GM21576 (cell line): Measurements from ENCODE around the gene PITPNB.

Experiments
- ATAC-seq: cut with Tn5 transposase; IDR thresholded peaks from one replicate; pipeline ENCODE4 v1.9.1; 2021; ENCODE audit warnings: mild to moderate bottlenecking, moderate library complexity; ENCODE audit not compliant: unreplicated experiment

Gene PITPNB

GRCh38 chr22:27919942-27920755 is 1.1 kb upstream of the PITPNB start:
- ATAC-seq: no peak

GRCh38 chr22:27918341-27919221 is 475 bp downstream of the PITPNB start:
- ATAC-seq: no peak

- ATAC-seq: no peak
These were observed 3.1 kb downstream of the PITPNB start for GRCh38 chr22:27915986-27916385.

- no peak for ATAC-seq
These were observed 5.8 kb downstream of the PITPNB start for GRCh38 chr22:27913162-27913741.

GRCh38 chr22:27912101-27912500 is 7.0 kb downstream of the PITPNB start:
- no peak for ATAC-seq

- ATAC-seq: no peak
These were observed 7.7 kb downstream of the PITPNB start for GRCh38 chr22:27911330-27911729.

GRCh38 chr22:27906241-27906640 is 12.8 kb downstream of the PITPNB start:
- no peak for ATAC-seq

GRCh38 chr22:27905653-27906052 is 13.4 kb downstream of the PITPNB start:
- no peak for ATAC-seq

GRCh38 chr22:27903805-27904473 is 15.1 kb downstream of the PITPNB start:
- ATAC-seq: no peak

- ATAC-seq: no peak
These were observed 18.9 kb downstream of the PITPNB start for GRCh38 chr22:27900153-27900552.

- no peak for ATAC-seq
These were observed 22.8 kb downstream of the PITPNB start for GRCh38 chr22:27896245-27896644.

GRCh38 chr22:27895600-27895999 is 23.5 kb downstream of the PITPNB start:
- peak; percentile 84 for ATAC-seq

GRCh38 chr22:27892811-27893210 is 26.2 kb downstream of the PITPNB start:
- ATAC-seq: no peak

- ATAC-seq: no peak
These were observed 27.0 kb downstream of the PITPNB start for GRCh38 chr22:27892064-27892463.

GRCh38 chr22:27888310-27888709 is 30.7 kb downstream of the PITPNB start:
- no peak for ATAC-seq

GRCh38 chr22:27886843-27887151 is 32.3 kb downstream of the PITPNB start:
- ATAC-seq: no peak

- ATAC-seq: no peak
These were observed 32.8 kb downstream of the PITPNB start for GRCh38 chr22:27885977-27886842.

- ATAC-seq: no peak
These were observed 35.3 kb downstream of the PITPNB start for GRCh38 chr22:27883656-27884350.

- ATAC-seq: no peak
These were observed 36.4 kb downstream of the PITPNB start for GRCh38 chr22:27882507-27883290.
